HG03108 (cell line): Measurements from ENCODE around the gene CDKL2.

Source experiments
- ATAC-seq: cut with Tn5 transposase; IDR thresholded peaks from one replicate; pipeline ENCODE4 v1.9.1; 2021; ENCODE audit warnings: moderate library complexity; ENCODE audit not compliant: unreplicated experiment

The CDKL2 gene

DNA sequence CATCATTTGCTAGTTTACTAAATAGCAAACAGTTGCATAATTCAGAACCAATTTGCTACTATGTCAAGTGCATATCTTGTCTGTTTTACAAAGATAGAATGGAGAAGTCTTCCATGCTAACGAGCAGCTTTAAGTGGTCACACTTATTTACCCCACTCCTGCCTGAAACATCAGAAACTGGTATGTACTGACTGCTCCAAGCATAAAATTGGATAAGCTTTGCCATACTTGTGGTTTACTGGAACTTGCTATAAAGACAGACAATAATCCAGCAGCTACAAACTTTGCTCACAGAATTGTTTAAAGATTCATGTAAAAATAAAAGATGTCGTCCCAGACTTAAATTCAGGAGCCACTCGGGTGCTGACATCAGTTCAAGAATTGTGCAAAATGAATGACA, 13.3 kb upstream of the CDKL2 start:
- no peak for ATAC-seq

DNA sequence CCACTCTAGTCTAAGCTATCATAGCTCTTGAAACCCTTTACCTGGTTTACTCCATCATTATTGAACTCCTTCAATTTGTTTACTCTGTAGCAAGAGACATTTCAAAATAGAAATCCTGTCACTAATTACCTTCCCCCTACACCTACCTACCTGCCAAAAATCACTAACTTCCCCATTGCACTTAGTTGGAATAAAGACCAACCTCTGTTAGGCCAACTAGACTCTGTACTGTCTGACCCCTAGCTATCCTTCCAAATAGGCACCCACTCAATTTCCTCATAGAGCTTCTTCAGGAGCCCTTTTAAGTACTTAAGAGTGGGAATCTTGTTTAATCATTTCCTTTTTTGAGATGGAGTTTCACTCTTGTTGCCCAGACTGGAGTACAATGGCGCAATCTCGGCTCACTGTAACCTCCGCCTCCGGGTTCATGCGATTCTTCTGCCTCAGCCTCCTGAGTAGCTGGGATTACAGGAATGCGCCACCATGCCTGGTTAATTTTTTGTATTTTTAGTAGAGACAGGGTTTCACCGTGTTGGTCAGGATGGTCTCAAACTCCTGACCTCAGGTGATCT, 8.9 kb upstream of the CDKL2 start:
- ATAC-seq, result no peak

DNA sequence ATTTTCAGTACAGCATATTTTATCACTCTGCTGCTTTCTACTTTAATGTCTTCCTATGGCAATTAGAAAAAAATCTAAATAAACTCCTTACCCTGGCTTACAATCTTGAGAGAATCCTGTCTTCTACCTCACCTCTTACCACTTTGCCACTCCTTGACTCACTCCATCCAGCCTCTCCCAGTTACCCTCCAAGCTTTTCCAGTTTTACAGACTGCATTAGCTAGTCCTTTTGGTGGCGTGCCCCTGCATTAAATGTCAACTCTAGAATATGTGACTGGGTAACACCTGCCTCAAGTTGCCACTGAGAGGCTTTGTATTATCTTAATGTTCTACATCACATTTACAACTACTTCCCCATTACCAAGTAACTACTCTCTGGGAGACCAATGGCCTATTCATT, 7.5 kb upstream of the CDKL2 start:
- ATAC-seq, result no peak

DNA sequence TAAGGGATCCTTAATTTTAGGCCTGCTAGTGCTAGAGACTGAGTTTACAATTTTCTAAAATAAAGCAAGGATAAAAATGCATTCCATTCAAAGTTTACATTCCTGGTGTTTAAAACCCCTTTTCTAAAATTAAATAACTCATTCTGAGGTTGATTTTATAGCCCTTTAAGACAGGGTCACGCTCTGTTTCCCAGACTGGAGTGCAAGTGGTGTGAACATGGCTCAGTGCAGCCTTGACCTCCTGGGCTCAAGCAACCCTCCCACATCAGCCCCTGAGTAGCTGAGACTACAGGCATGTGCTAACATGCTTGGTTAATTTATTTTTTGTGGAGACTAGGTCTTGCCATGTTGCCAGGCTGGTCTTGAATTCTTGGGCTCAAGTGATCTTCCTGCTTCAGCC, 6.8 kb upstream of the CDKL2 start:
- ATAC-seq, result no peak

DNA sequence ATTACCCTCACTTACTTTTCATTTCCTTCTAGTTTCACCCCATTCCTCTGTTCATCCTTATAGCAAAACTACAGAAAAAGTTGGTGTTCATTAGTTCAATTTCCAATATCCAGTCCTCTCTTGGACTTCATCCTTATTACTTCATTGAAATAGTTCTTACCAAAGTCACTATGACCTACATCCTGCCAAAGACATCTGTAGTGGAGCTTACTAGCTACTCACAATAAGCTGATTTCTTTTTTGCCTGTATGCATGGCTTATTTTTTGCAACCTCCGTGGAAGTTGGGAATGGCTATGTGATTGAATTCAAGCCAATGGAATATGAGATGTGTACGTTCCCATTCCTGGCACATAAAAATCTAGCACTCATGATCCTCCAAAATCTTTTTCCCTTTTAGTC, 4.6 kb upstream of the CDKL2 start:
- no peak for ATAC-seq

DNA sequence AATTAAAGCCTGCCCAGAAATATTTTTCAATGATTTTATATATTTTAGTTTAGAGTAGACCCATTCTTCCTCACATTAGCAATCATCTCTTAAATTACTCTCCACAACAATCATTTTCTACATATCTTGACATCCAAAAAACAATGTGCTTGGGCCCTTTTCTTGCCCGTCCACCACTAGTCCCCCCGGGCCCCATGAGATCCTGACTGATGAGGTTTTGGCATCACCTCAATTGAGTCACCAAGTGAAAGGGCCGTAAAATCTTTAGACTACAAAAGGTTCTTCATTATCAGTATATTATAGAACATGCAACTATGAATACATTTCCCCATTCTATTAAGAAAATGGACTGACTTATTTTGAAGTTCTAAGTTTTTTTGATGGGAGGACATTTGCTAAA, 4.0 kb upstream of the CDKL2 start:
- no peak for ATAC-seq

DNA sequence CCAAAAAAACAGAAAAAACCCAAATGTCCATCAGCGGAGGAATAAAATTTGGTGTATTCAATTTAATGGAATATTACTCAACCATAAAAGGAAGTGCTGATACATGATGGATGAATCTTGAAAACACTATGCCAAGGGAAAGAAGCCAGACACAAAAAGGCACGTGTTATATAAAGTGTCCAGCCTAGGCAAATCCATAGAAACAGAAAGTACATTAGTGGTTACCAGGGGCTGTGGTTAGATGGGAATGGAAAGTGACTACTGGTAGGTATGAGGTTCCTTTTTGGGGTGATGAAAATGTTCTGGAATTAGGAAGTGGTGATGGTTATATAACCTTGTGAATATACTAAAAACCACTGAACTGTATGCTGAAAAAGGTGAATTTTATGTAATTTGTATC, 3.5 kb upstream of the CDKL2 start:
- no peak for ATAC-seq

DNA sequence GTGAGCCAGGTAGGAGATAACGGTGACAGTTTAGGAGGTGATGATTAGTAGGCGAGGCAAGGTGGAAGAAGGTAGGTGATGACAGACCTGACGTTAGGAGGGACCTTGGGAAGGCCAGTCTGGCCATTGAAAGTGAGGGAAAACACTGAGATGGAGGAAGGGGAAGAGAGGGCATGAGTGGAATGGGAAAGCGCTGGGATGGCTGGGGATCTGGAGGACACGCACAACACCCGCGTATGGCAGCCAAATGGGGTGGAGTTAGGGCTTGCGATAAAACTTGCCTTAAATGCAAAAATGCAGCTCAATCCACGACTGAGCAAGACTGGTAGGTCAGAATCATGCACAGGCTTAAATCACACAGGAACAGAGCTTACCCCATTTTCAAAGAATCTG, 605 bp upstream of the CDKL2 start:
- ATAC-seq, result no peak

DNA sequence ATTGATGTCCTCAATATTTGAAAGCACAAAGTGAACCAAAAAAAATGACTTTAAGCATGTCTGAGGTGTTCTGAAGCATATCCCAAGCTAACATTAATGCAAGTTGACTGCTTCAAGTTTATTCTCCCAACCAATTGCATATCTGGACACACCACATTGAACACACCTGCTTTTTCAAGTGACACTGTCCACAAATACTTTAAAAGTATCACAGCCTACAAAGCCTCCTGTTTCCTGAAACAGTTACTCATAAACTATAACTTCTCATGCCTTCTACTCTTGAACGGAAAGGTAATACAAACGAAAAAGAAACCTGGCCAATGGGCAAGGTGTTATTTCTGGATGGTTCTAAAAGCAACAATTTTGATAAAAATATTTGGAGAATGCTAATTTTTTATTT, 1.1 kb downstream of the CDKL2 start:
- ATAC-seq, result no peak

DNA sequence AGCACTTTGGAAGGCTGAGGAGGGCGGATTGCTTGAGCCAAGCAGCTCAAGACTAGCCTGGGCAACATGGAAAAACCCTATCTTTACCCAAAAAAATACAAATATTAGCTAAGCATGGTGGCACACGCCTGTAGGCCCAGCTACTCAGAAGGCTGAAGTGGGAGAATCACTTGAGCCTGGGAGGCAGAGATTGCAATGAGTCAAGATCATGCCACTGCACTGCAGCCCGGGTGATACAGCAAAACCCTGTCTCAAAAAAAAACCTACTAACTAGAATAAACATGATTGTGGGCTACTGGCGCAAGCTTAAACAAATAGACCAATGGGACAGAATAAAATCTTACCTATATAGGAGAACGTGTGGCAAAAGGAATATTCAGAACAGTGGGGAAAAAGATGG, 7.3 kb downstream of the CDKL2 start:
- ATAC-seq, result no peak

DNA sequence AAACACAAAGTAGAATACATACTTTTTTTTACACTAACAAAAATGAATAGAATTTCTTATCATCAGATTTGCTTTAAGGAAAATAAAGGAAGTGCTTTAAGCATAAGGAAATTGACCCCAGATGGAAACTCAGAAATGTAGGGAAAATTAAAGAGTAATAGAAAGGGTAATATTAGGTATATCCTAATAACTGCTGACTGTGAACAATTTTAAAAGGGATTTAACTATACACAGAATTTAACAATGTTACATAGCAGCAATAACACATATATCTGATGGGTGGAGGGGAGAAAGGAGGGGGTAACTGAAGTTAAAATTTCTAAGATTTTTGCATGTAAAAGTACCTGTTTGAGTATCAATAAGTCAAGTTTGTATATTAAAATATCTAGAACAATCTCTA, 8.6 kb downstream of the CDKL2 start:
- no peak for ATAC-seq

DNA sequence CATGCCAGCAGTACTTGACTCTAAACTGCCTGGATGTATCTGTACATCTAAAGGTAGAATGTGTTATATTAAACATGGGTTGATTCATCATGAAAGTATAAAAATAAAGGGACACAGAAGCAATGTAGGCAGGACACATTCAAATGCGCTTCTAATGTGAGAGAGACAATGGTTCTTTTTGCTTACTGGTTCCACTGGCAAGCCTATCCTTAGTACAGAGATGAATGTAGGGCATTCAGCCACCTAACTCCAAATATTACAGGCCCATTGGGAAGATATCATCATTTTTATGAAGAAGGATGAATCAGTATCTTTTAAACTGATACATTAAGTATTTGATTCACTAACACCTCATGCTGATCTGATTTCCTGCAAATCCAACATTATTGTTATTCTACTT, 18.0 kb downstream of the CDKL2 start:
- ATAC-seq, result no peak

DNA sequence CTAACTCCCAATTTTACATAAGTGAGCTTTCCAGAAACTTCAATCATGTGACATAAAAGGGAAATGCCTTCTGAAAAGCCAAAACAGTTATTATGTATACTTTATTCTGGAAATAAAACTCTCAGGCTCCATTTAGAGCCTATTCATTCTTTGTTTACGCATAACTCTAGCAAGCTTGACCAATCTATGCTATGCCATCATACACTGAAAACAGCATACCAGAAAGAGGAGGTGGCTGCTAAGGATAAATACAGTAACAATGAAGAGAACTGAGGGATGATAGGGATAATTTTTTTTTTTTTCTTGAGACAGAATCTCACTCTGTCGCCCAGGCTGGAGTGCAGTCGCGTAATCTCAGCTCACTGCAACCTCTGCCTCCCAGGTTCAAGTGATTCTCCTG, 24.4 kb downstream of the CDKL2 start:
- ATAC-seq, result no peak

DNA sequence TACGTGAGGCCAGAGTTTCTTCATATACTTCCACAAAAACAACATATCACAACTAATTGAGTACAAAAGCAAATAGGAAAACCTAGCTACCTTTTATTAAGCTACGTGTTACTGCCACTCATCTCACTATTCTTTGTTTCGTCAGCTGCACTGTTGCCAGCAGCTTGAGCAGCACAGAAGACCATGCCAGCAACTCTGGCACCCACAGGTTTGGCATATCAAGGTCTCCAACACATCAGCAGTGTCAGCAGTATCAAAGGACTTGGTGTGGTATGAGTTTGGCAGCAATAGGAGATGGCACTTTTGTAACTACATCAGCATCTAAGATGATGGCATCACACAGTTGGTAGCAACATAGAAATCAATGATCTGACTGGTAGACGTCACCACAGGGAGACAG, 30.7 kb downstream of the CDKL2 start:
- ATAC-seq, result no peak

DNA sequence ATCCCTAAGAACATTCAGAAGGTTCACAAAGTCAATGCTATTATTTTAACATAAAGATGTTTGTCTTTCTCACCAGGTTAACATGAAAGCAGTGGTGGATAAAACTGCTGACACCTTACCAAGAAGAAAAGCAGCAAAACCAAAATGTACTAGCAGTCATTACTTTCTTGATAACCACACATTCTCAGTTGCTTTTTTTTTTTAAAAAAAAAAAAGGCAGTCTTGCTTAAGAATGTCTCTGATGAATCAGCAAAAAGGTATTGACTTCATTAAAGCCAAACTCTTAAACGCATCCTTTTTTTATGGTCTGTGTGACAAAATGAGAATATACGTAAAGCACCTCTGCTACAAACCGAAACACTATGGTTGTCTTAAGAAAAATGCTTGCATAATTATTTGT, 31.9 kb downstream of the CDKL2 start:
- no peak for ATAC-seq

DNA sequence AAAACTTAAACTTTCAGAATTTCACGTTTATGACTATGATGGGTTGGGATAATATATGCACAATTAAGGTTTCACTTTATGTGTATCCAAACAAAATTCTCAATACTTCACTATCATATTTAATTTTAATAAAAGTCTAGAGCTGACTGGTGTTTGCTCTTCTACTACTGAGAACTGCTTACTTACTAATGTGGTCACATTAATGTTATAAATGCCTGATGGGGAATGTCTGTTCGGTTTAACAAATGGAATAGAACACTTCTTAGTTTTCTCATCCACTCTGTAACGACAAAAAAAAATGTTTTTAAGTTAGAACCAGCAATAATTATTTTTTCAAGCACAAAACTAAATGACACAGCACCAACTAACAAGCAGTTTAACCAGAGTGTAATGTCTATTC, 34.3 kb downstream of the CDKL2 start:
- ATAC-seq, result no peak

DNA sequence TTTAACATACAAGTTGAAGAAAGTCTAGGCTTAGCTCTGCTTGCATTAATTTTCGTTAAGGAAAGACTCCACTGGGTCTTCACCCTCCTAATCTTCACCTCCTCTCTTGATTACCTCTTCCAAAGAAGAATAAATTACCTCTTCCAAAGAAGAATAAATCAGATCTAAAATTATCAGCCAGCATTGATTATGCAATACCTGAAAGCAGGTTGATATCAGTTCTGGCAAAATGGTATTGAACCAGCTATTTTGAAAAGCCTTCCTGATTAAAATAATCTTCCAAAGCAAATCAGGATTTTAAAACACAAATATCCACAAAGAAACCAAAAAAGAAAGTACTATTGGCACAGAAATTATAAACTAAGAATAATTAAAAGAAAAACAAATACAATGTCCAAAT, 36.9 kb downstream of the CDKL2 start:
- ATAC-seq, result no peak

DNA sequence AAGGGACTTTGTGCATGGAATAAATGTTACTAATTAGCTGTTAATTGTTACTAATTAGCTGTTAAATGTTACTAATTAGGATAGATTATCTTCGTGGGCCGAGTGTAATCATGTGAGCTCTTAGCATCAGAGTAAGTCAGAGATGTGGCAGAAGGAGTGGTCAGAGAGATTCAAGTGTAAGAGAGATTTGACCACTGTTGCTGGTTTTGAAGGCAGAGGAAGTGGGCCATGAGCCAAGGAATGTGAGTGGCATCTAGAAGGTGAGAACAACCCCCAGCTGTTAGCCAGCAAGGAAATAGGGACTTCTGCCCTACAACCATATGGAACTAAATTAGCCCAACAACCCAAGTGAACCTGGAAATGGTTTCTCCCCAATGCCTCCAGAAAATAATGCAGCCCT, 46.3 kb downstream of the CDKL2 start:
- ATAC-seq, result no peak

DNA sequence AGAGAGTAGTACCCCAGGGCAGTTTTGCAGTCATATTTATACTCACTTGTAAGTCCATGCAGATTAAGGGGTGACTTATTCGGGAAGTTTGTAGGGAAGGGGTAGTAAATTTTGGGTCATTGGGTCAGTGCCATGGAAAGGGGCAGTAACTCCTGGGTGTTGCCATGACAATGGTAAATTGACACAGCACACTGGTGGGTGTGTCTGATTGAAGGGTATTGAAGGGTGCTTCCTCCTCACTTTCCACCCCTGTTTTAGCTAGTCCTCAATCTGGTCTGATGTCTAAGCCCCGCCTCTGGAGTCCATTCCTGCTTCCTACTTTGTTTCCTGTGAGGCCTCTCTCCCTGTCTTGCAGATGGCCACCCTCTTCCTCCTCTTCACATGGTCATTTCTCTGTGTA, 62.6 kb downstream of the CDKL2 start:
- ATAC-seq, result no peak

DNA sequence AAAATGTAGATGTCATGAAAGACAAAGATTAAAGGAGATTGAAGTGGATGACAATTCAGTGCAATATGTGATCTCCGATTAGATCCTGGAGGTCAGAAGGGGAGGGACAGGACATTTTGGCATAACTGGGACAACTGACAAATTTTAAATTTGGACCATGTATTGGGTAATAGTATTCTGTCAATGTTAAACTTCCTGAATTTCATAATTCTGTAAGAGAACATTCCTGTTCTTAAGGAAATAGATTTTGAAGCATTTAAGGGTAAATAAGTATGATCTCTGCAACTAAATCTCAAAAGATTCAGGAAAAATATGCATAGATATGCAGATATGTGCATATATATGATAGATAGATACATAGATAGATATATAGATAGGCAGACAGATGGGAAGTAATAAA, 63.4 kb downstream of the CDKL2 start:
- no peak for ATAC-seq

DNA sequence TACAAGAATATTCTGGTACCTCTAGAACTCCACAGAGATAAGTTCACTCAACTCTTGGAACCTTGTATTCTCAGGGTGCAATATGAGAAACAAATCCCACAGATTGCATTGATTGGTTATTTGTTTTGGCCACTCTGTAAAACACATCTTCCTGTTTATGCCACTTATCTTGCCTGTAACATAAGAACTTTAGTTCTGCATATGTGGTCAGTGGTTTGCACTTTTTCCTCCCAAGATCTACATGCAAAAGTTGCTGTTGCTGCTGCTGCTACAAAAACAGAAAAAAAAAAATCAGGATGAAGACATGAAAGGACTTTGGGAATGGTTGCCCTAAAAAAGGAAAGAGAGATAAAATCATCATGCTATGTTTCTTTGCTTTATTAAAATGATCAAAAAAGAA, 64.8 kb downstream of the CDKL2 start:
- ATAC-seq, result no peak

DNA sequence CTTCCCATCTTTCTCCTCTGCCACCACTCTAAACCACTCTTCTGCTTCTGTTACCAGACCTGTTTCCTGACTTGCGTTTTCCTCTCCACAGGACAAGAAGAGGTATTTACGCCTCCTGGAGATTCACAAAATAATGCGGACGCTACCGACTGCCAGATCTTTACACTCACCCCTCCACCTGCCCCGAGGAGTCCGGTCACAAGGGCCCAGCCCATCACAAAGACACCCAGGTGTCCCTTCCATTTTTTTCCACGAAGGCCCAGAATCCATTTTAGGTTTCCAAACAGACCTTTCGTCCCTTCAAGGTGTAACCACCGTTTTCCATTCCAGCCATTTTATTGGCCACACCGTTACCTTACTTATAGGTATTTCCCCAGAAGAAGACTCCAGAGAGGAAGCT, 66.3 kb downstream of the CDKL2 start:
- no peak for ATAC-seq

DNA sequence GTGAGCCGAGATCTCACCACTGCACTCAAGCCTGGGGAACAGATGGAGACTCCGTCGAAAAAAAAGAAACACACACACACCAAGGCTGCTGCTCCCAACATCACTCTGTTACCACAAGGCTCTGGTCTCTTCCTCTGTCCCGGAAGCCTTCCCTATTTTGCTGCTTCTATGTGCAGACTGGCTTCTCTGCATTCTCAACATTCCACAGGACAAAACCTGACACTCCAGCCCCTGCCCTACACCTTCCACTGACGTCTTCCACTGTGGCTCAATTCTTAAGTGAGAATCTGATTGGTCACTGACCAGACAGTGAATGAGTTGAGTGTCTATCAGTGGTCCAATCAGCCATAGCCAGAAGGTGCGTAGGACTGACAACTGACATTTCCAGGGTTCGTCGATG, 68.5 kb downstream of the CDKL2 start:
- ATAC-seq, result no peak

DNA sequence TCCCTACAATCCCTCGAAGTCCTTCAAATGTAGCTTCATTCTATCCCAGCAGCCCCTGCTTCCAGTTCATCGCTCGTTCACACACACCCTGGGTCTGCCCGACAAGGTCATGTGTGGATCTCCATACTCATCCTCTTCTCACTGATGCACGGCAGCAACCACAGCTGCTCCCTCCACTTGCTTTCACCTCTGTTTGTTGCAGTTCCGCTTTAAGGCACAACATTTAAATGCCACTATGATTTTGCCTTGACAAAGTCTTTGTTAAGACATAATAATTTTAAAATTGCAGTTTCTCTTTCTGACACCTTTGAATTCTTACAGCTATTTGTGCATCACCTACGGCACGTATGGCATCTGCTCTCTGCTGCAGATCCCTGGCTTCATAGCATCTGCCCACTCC, 72.6 kb downstream of the CDKL2 start:
- ATAC-seq, result no peak
